Right lobe of liver (tissue), 4 donors: ENCODE measurements around the gene PLPP4.

Source experiments
- CTCF ChIP-seq, 4 donors: fragments of 200-600 bp in 3 of 4; fragments of 450-650 bp in 1 of 4; IDR thresholded peaks; one replicate each; pipeline versions ENCODE4 v1.5.1 to v1.8.0; 2016 to 2022; ENCODE audit warnings: antibody characterized with exemption in 4 of 4, mild to moderate bottlenecking in 2 of 4
- POLR2A ChIP-seq: fragments of 450-650 bp; IDR thresholded peaks from one replicate; pipeline ENCODE4 v1.6.1; 2017; ENCODE audit warnings: antibody characterized with exemption, mild to moderate bottlenecking
- donor health status: DM: no; HTN: no; CAD: no.
- donor health status: DM: no; HTN: no; CAD: no.
- donor health status: DM: no; HTN: yes; CAD: no.

GRCh38 chr10:120597902-120598301, 140.9 kb downstream of the PLPP4 start:
- no peak for TF ChIP-seq POLR2A
- no peak for TF ChIP-seq CTCF (IDR thresholded peaks at IDR 0.05)
